ENCODE measurements around the gene MRPL20.
"Not testable (repeated sequence)": the region's sequence is repeated elsewhere in the genome, so short reads cannot be mapped to it uniquely, and the experiment has no call there.

The MRPL20 gene
- total RNA-seq, result 58.5 to 120 reads per million in 2 experiments

- DNase-seq (ENCODE audit: low read depth), result peak; percentile 94
These were observed at the start of gene MRPL20 for GRCh38 chr1:1406821-1407635. MRPL20 (minus strand) TSS chr1:1407293; CDS start chr1:1407217, 76 bp downstream.

GRCh38 chr1:1456683-1457255 lies 49.7 kb upstream of the MRPL20 start:
- DNase-seq (ENCODE audit: low read depth), result not testable (repeated sequence)

GRCh38 chr1:1455934-1456333 lies 48.8 kb upstream of the MRPL20 start:
- not testable (repeated sequence) for DNase-seq (ENCODE audit: low read depth)

GRCh38 chr1:1455366-1455884 lies 48.3 kb upstream of the MRPL20 start:
- DNase-seq (ENCODE audit: low read depth), result no peak

GRCh38 chr1:1454286-1455056 lies 47.4 kb upstream of the MRPL20 start:
- DNase-seq (ENCODE audit: low read depth), result not testable (repeated sequence)

GRCh38 chr1:1452882-1453281 lies 45.8 kb upstream of the MRPL20 start:
- DNase-seq (ENCODE audit: low read depth), result no peak

- DNase-seq (ENCODE audit: low read depth), result not testable (repeated sequence)
These were observed 45.3 kb upstream of the MRPL20 start for GRCh38 chr1:1452365-1452739.

- no peak for DNase-seq (ENCODE audit: low read depth)
These were observed 44.7 kb upstream of the MRPL20 start for GRCh38 chr1:1451696-1452364.

GRCh38 chr1:1450616-1451015 lies 43.5 kb upstream of the MRPL20 start:
- not testable (repeated sequence) for DNase-seq (ENCODE audit: low read depth)

- no peak for DNase-seq (ENCODE audit: low read depth)
These were observed 42.1 kb upstream of the MRPL20 start, which contains the start of gene ATAD3C for GRCh38 chr1:1449099-1449739. ATAD3C (plus strand) TSS chr1:1449689; CDS start chr1:1450684, 995 bp downstream.

- DNase-seq (ENCODE audit: low read depth), result not testable (repeated sequence)
These were observed 39.5 kb upstream of the MRPL20 start for GRCh38 chr1:1446631-1447030.

GRCh38 chr1:1442069-1442770 lies 35.1 kb upstream of the MRPL20 start:
- DNase-seq (ENCODE audit: low read depth), result no peak

- peak; percentile 40 for DNase-seq (ENCODE audit: low read depth)
These were observed 34.2 kb upstream of the MRPL20 start for GRCh38 chr1:1441002-1441888.

GRCh38 chr1:1440262-1441001 lies 33.3 kb upstream of the MRPL20 start:
- no peak for DNase-seq (ENCODE audit: low read depth)

GRCh38 chr1:1439546-1440261 lies 32.6 kb upstream of the MRPL20 start:
- no peak for DNase-seq (ENCODE audit: low read depth)

GRCh38 chr1:1438531-1439381 lies 31.7 kb upstream of the MRPL20 start:
- DNase-seq (ENCODE audit: low read depth), result no peak

GRCh38 chr1:1437904-1438376 lies 30.8 kb upstream of the MRPL20 start:
- no peak for DNase-seq (ENCODE audit: low read depth)

Measured in T follicular helper cell (primary cell).